Measurements from ENCODE around the gene PROCR. TPM values are rescaled to one million over a fixed set of nuclear protein-coding genes. Genes with fewer than 3 reads are reported as not detected.
A peak's percentile ranks its signal among the peaks of the same experiment; 100 is the strongest.
"Not testable (repeated sequence)": the region's sequence is repeated elsewhere in the genome, so short reads cannot be mapped to it uniquely, and the experiment has no call there.

The PROCR gene
- total and polyA plus RNA-seq, 8 donors: 21.7 to 63.4 (median 34.9) TPM

- intact Hi-C loops (cut with DNase I): no loop called here
- Histone ChIP-seq H3K4me1 (no peaks in the 10 kb centered on the region), H3K9me3 (no peaks in the 10 kb centered on the region), H3K36me3 (no peaks in the 10 kb centered on the region), H3K27me3 (no peaks in the 10 kb centered on the region), H3K27ac (no peak overlapping the region), H3K4me3 (no peak overlapping the region)
- DNase-seq: no peak
- no peak for ATAC-seq
- no peak for TF ChIP-seq CTCF (IDR thresholded peaks at IDR 0.05)
Measured at GRCh38 chr20:35187584-35188190, 15.8 kb downstream of the PROCR start.

- H3K4me1 ChIP-seq; H3K27me3 ChIP-seq; H3K9me3 ChIP-seq; ATAC-seq; H3K36me3 ChIP-seq; H3K27ac ChIP-seq; H3K4me3 ChIP-seq; intact Hi-C loops (cut with DNase I); DNase-seq: not testable (repeated sequence)
Measured at GRCh38 chr20:35189223-35189622, 17.4 kb downstream of the PROCR start.

GRCh38 chr20:35190556-35190955, 18.7 kb downstream of the PROCR start:
- intact Hi-C loops (cut with DNase I): no loop called here
- no peak for TF ChIP-seq CTCF (IDR thresholded peaks at IDR 0.05)
- H3K27ac ChIP-seq: no peak overlapping the region

GRCh38 chr20:35191419-35192117, 19.7 kb downstream of the PROCR start:
- no peaks in the 10 kb centered on the region for H3K36me3 ChIP-seq
- TF ChIP-seq CTCF (IDR thresholded peaks at IDR 0.05): no peak
- H3K4me1 ChIP-seq: no peaks in the 10 kb centered on the region
- no peak for ATAC-seq
- intact Hi-C loops (cut with DNase I): no loop called here
- H3K27me3 ChIP-seq: no peaks in the 10 kb centered on the region
- H3K4me3 ChIP-seq: no peak overlapping the region
- no peak for DNase-seq
- peaks cover 0 to 12% of the 10 kb centered on the region in 2 donors for H3K9me3 ChIP-seq
- H3K27ac ChIP-seq: no peak overlapping the region

More at GRCh38 chr20:35190556-35190955, 18.7 kb downstream of the PROCR start:
- DNase-seq: no peak
- Histone ChIP-seq H3K36me3 (no peaks in the 10 kb centered on the region), H3K4me1 (no peaks in the 10 kb centered on the region), H3K9me3 (peaks cover 0 to 3% of the 10 kb centered on the region in 2 donors), H3K4me3 (no peak overlapping the region), H3K27me3 (no peaks in the 10 kb centered on the region)
- no peak for ATAC-seq

GRCh38 chr20:35192118-35192872, 20.4 kb downstream of the PROCR start:
- Histone ChIP-seq H3K36me3 (no peaks in the 10 kb centered on the region), H3K9me3 (peaks cover 0 to 18% of the 10 kb centered on the region in 2 donors), H3K27ac (no peak overlapping the region), H3K4me3 (no peak overlapping the region), H3K4me1 (no peaks in the 10 kb centered on the region), H3K27me3 (no peaks in the 10 kb centered on the region)
- DNase-seq: no peak
- peak; percentile 41 for ATAC-seq
- intact Hi-C loops (cut with DNase I): no loop called here
- no peak for TF ChIP-seq CTCF (IDR thresholded peaks at IDR 0.05)

- H3K27ac ChIP-seq; intact Hi-C loops (cut with DNase I); H3K4me3 ChIP-seq; H3K4me1 ChIP-seq; DNase-seq; ATAC-seq; H3K36me3 ChIP-seq; H3K27me3 ChIP-seq: not testable (repeated sequence)
- peaks cover 0 to 20% of the 10 kb centered on the region in 2 donors for H3K9me3 ChIP-seq
Measured at GRCh38 chr20:35193031-35193791, 21.3 kb downstream of the PROCR start.
